Urinary bladder (tissue), 4 donors: Measurements from ENCODE around the gene MYRF. TPM values are rescaled to one million over a fixed set of nuclear protein-coding genes. Genes with fewer than 3 reads are reported as not detected.

Experiments used
- DNase-seq: peaks from one replicate; pipeline ENCODE4 v3.0.0-alpha.2; 2015; ENCODE audit errors: extremely low spot score
- H3K27ac ChIP-seq: one replicate; pipeline ENCODE4 v1.5.1; 2013; ENCODE audit warnings: low read depth, mild to moderate bottlenecking, moderate library complexity
- H3K36me3 ChIP-seq: one replicate; pipeline ENCODE4 v1.6.1; 2013; ENCODE audit warnings: mild to moderate bottlenecking, moderate library complexity; ENCODE audit not compliant: insufficient read depth
- H3K4me1 ChIP-seq: one replicate; pipeline ENCODE4 v1.6.1; 2013; ENCODE audit warnings: mild to moderate bottlenecking, moderate library complexity; ENCODE audit not compliant: insufficient read depth
- H3K4me3 ChIP-seq: one replicate; pipeline ENCODE4 v1.5.1; 2013; ENCODE audit warnings: low read depth, low read length
- WGBS: extraction: QIAGEN DNeasy Blood & Tissue Kit; methylation state at CpG from one replicate; pipeline ENCODE4 v1.1.7; 2013; 5-methylcytosine and 5-hydroxymethylcytosine counted together
- polyA plus RNA-seq: library from polyadenylated mRNA; stranded (reverse); fragments of 200-250 nt; gene quantifications from one replicate; pipeline ENCODE4 v1.2.3, GENCODE V29; 2013
- total RNA-seq: library from RNA; depleted of rRNA; stranded (reverse); fragments of >200 nt; gene quantifications from one replicate; pipeline ENCODE4 v1.2.3, GENCODE V29; 2014
- donor health status: healthy with polysubstance abuse.
- donor health status: healthy.

The MYRF gene
- total and polyA plus RNA-seq, 2 donors = 0.79 to 4.7 TPM

- Histone ChIP-seq H3K36me3 (no peaks in the 10 kb centered on the region), H3K4me3 (no peak overlapping the region), H3K4me1 (no peaks in the 10 kb centered on the region), H3K27ac (no peak overlapping the region)
- WGBS = 83% methylated on average over 23 of the region's 23 CpGs
- DNase-seq = no peak
Observed at GRCh38 chr11:61737636-61738386, 14.6 kb upstream of the MYRF start.

GRCh38 chr11:61738776-61739175 is 13.7 kb upstream of the MYRF start:
- DNase-seq = no peak
- Histone ChIP-seq H3K4me1 (no peaks in the 10 kb centered on the region), H3K27ac (no peak overlapping the region), H3K36me3 (no peaks in the 10 kb centered on the region), H3K4me3 (no peak overlapping the region)
- 94% methylated on average over 7 of the region's 7 CpGs for WGBS

- Histone ChIP-seq H3K4me1 (no peaks in the 10 kb centered on the region), H3K27ac (no peak overlapping the region), H3K36me3 (no peaks in the 10 kb centered on the region), H3K4me3 (no peak overlapping the region)
- no peak for DNase-seq
- WGBS = 93% methylated on average over 15 of the region's 15 CpGs
Observed at GRCh38 chr11:61739413-61739812, 13.0 kb upstream of the MYRF start.

GRCh38 chr11:61739966-61740365 is 12.5 kb upstream of the MYRF start:
- no peak overlapping the region for H3K27ac ChIP-seq
- WGBS = 77% methylated on average over 7 of the region's 7 CpGs
- no peak overlapping the region for H3K4me3 ChIP-seq
- H3K36me3 ChIP-seq = no peaks in the 10 kb centered on the region
- no peak for DNase-seq
- H3K4me1 ChIP-seq = no peaks in the 10 kb centered on the region

- Histone ChIP-seq H3K4me3 (no peak overlapping the region), H3K4me1 (no peaks in the 10 kb centered on the region), H3K27ac (no peak overlapping the region), H3K36me3 (no peaks in the 10 kb centered on the region)
- DNase-seq = no peak
- 72% methylated on average over 7 of the region's 7 CpGs for WGBS
Observed at GRCh38 chr11:61742391-61742790, 10.0 kb upstream of the MYRF start.

- H3K36me3 ChIP-seq = no peaks in the 10 kb centered on the region
- H3K27ac ChIP-seq = no peak overlapping the region
- 93% methylated on average over 42 of the region's 42 CpGs for WGBS
- no peaks in the 10 kb centered on the region for H3K4me1 ChIP-seq
- H3K4me3 ChIP-seq = no peak overlapping the region
- no peak for DNase-seq
Observed at GRCh38 chr11:61743486-61744095, 8.8 kb upstream of the MYRF start.

- H3K36me3 ChIP-seq = no peaks in the 10 kb centered on the region
- 90% methylated on average over 20 of the region's 20 CpGs for WGBS
- no peaks in the 10 kb centered on the region for H3K4me1 ChIP-seq
- H3K4me3 ChIP-seq = no peak overlapping the region
- no peak overlapping the region for H3K27ac ChIP-seq
- DNase-seq = no peak
Observed at GRCh38 chr11:61744181-61744580, 8.3 kb upstream of the MYRF start.

- DNase-seq = no peak
Observed at GRCh38 chr11:61744609-61745156, 7.8 kb upstream of the MYRF start.

GRCh38 chr11:61745781-61746441 is 6.5 kb upstream of the MYRF start:
- WGBS = 57% methylated on average over 15 of the region's 15 CpGs
- DNase-seq = no peak
- H3K4me3 ChIP-seq = no peak overlapping the region
- no peak overlapping the region for H3K27ac ChIP-seq
- no peaks in the 10 kb centered on the region for H3K4me1 ChIP-seq
- H3K36me3 ChIP-seq = no peaks in the 10 kb centered on the region

More at GRCh38 chr11:61744609-61745156, 7.8 kb upstream of the MYRF start:
- H3K27ac ChIP-seq = no peak overlapping the region
- no peaks in the 10 kb centered on the region for H3K36me3 ChIP-seq
- WGBS = 90% methylated on average over 10 of the region's 10 CpGs
- no peaks in the 10 kb centered on the region for H3K4me1 ChIP-seq
- no peak overlapping the region for H3K4me3 ChIP-seq

- no peak overlapping the region for H3K27ac ChIP-seq
- H3K4me1 ChIP-seq = no peaks in the 10 kb centered on the region
- 80% methylated on average over 19 of the region's 19 CpGs for WGBS
- no peaks in the 10 kb centered on the region for H3K36me3 ChIP-seq
- H3K4me3 ChIP-seq = no peak overlapping the region
- DNase-seq = no peak
Observed at GRCh38 chr11:61746442-61747191, 5.8 kb upstream of the MYRF start.

- Histone ChIP-seq H3K36me3 (no peaks in the 10 kb centered on the region), H3K4me3 (no peak overlapping the region), H3K4me1 (no peaks in the 10 kb centered on the region), H3K27ac (no peak overlapping the region)
- DNase-seq = no peak
- 73% methylated on average over 19 of the region's 19 CpGs for WGBS
Observed at GRCh38 chr11:61747192-61747966, 5.1 kb upstream of the MYRF start.

- no peak overlapping the region for H3K27ac ChIP-seq
- WGBS = 56% methylated on average over 3 of the region's 3 CpGs
- H3K36me3 ChIP-seq = no peaks in the 10 kb centered on the region
Observed at GRCh38 chr11:61747967-61748285, 4.5 kb upstream of the MYRF start.

More at GRCh38 chr11:61747967-61748285, 4.5 kb upstream of the MYRF start:
- Histone ChIP-seq H3K4me1 (no peaks in the 10 kb centered on the region), H3K4me3 (no peak overlapping the region)
- no peak for DNase-seq
